WTC11 (cell line): Measurements from ENCODE around the gene PRKCG. TPM values are rescaled to one million over a fixed set of nuclear protein-coding genes. Genes with fewer than 3 reads are reported as not detected.

ENCODE experiments used
- ATAC-seq: fragments of 200-7000 bp; cut with Tn5 transposase; 2 replicates; pipeline ENCODE4 v1.10.0; 2021; ENCODE audit warnings: mild to moderate bottlenecking, moderate library complexity
- CTCF ChIA-PET: fragments of 300-600 bp; sonication (Branson Sonifier 250); formaldehyde crosslinking; loops from one replicate; lab custom pipeline; 2021; ENCODE audit warnings: antibody characterized with exemption; lab: Charles Lee
- POLR2A ChIA-PET: fragments of 350-600 bp; sonication (Branson Sonifier 250); formaldehyde crosslinking; loops from one replicate; lab custom pipeline; 2021; ENCODE audit warnings: antibody characterized with exemption; lab: Charles Lee
- DNase-seq: peaks from one replicate; pipeline ENCODE4 v3.0.0; 2021; ENCODE audit warnings: low spot score
- H3K27ac Mint-ChIP-seq: 2 replicates; pipeline ENCODE4 v1.8.0; 2021; ENCODE audit warnings: mixed read lengths
- H3K27me3 Mint-ChIP-seq: 2 replicates; pipeline ENCODE4 v1.8.0; 2021; ENCODE audit warnings: low read depth, mild to moderate bottlenecking, moderate library complexity, mixed read lengths
- H3K36me3 Mint-ChIP-seq: 2 replicates; pipeline ENCODE4 v1.8.0; 2021; ENCODE audit warnings: mixed read lengths
- H3K4me1 Mint-ChIP-seq: 2 replicates; pipeline ENCODE4 v1.8.0; 2022; ENCODE audit warnings: mixed read lengths
- H3K4me3 Mint-ChIP-seq: 2 replicates; pipeline ENCODE4 v1.8.0; 2021; ENCODE audit warnings: mild to moderate bottlenecking, moderate library complexity, mixed read lengths
- H3K9me3 Mint-ChIP-seq: 2 replicates; pipeline ENCODE4 v1.8.0; 2021; ENCODE audit warnings: mixed read lengths
- ELF4 ChIP-seq: sonication (generic); formaldehyde crosslinking; IDR thresholded peaks from 2 replicates; pipeline ENCODE4 v1.8.1; 2022; ENCODE audit warnings: low read depth, mild to moderate bottlenecking, moderate library complexity, missing genetic modification reagents
- EMX1 ChIP-seq: fragments of 250-450 bp; sonication (Bioruptor Pico); IDR thresholded peaks from 2 replicates; pipeline ENCODE4 v1.8.0; 2021; ENCODE audit warnings: mild to moderate bottlenecking
- FOXJ3 ChIP-seq: sonication (generic); formaldehyde crosslinking; IDR thresholded peaks from 2 replicates; pipeline ENCODE4 v1.9.0; 2021; ENCODE audit warnings: missing genetic modification reagents, mild to moderate bottlenecking, borderline replicate concordance
- FOXK1 ChIP-seq: sonication (generic); formaldehyde crosslinking; IDR thresholded peaks from 2 replicates; pipeline ENCODE4 v1.8.0; 2022; ENCODE audit warnings: mild to moderate bottlenecking, moderate library complexity, missing genetic modification reagents
- GTF2I ChIP-seq: fragments of 250-450 bp; sonication (Bioruptor Pico); conservative IDR thresholded peaks from 2 replicates; pipeline ENCODE4 v1.4.0; 2021; ENCODE audit warnings: mild to moderate bottlenecking
- JAZF1 ChIP-seq: fragments of 250-450 bp; sonication (Bioruptor Pico); IDR thresholded peaks from 2 replicates; pipeline ENCODE4 v1.9.0; 2021; ENCODE audit warnings: moderate library complexity, mild to moderate bottlenecking, inconsistent platforms
- MXD4 ChIP-seq: fragments of 250-450 bp; sonication (Bioruptor Pico); IDR thresholded peaks from 2 replicates; pipeline ENCODE4 v1.8.0; 2021; ENCODE audit warnings: mild to moderate bottlenecking, moderate library complexity, borderline replicate concordance
- NFE2L1 ChIP-seq: sonication (generic); formaldehyde crosslinking; IDR thresholded peaks from 2 replicates; pipeline ENCODE4 v1.8.1; 2023; ENCODE audit warnings: missing genetic modification reagents
- NR1H2 ChIP-seq: sonication (generic); formaldehyde crosslinking; IDR thresholded peaks from 2 replicates; pipeline ENCODE4 v1.9.0; 2021; ENCODE audit warnings: mild to moderate bottlenecking, moderate library complexity, missing genetic modification reagents
- TEAD1 ChIP-seq: sonication (generic); formaldehyde crosslinking; IDR thresholded peaks from 2 replicates; pipeline ENCODE4 v1.8.0; 2022; ENCODE audit warnings: mild to moderate bottlenecking, missing genetic modification reagents
- ZBTB21 ChIP-seq: sonication (generic); formaldehyde crosslinking; IDR thresholded peaks from 2 replicates; pipeline ENCODE4 v1.8.1; 2023; ENCODE audit warnings: mild to moderate bottlenecking, missing genetic modification reagents, borderline replicate concordance
- ZNF219 ChIP-seq: sonication (generic); formaldehyde crosslinking; IDR thresholded peaks from 2 replicates; pipeline ENCODE4 v1.8.0; 2023; ENCODE audit warnings: missing genetic modification reagents, mild to moderate bottlenecking, borderline replicate concordance
- ZNF232 ChIP-seq: sonication (generic); formaldehyde crosslinking; IDR thresholded peaks from 2 replicates; pipeline ENCODE4 v1.8.0; 2022; ENCODE audit warnings: mild to moderate bottlenecking, missing genetic modification reagents
- ZNF263 ChIP-seq: sonication (generic); formaldehyde crosslinking; IDR thresholded peaks from 2 replicates; pipeline ENCODE4 v1.8.1; 2022; ENCODE audit warnings: low read depth, mild to moderate bottlenecking, moderate library complexity, missing genetic modification reagents
- ZNF416 ChIP-seq: fragments of 250-450 bp; sonication (Bioruptor Pico); IDR thresholded peaks from 2 replicates; pipeline ENCODE4 v1.9.0; 2021; ENCODE audit warnings: mild to moderate bottlenecking, inconsistent platforms
- ZNF532 ChIP-seq: fragments of 250-450 bp; sonication (Bioruptor Pico); IDR thresholded peaks from 2 replicates; pipeline ENCODE4 v1.9.0; 2021; ENCODE audit warnings: mild to moderate bottlenecking, borderline replicate concordance
- total RNA-seq: library from RNA; stranded (reverse); gene quantifications from 3 replicates; pipeline ENCODE4 v1.2.3, GENCODE V29; 2021
- TF ChIP-seq, protein P1 (sequence below): sonication (generic); formaldehyde crosslinking; IDR thresholded peaks from 2 replicates; pipeline ENCODE4 v1.8.0; 2022; ENCODE audit warnings: mild to moderate bottlenecking, missing genetic modification reagents
- TF ChIP-seq, protein P2 (sequence below): sonication (generic); formaldehyde crosslinking; IDR thresholded peaks from 2 replicates; pipeline ENCODE4 v1.8.1; 2023; ENCODE audit warnings: mild to moderate bottlenecking, missing genetic modification reagents, moderate library complexity
- TF ChIP-seq, protein P3 (sequence below): sonication (generic); formaldehyde crosslinking; IDR thresholded peaks from 2 replicates; pipeline ENCODE4 v1.8.1; 2022; ENCODE audit warnings: low read depth, missing genetic modification reagents, borderline replicate concordance

The PRKCG gene
- total RNA-seq, 1 experiment from 2014 or later: 23.0 TPM

DNA sequence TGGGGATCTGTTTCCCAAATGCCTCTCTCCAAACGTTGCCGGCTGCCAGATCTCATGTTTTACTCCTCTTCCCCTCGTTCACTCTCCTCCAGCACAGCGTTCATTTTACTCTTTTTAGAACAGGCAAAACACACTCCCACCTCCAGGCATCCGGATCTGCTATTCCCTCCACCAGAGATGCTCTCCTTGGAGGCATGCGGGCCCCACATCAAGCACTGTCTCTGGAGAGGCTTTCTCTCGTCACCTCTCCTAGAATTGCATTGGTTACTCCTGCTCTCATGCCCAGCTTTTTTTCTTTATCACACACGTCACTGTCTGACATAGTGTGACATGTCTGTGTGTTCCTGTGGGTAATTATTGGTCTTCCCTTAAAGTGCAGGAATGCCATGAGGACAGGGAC is 34.4 kb upstream of the PRKCG start:
- Mint-ChIP-seq H3K4me1 (peaks cover 2% of the 10 kb centered on the region), H3K9me3 (no peaks in the 10 kb centered on the region), H3K36me3 (no peaks in the 10 kb centered on the region), H3K27ac (no peak overlapping the region), H3K27me3 (peaks cover 12% of the 10 kb centered on the region; the same call in 1 of the 2 replicates)
- DNase-seq: no peak
- POLR2A ChIA-PET: no interaction called here
- ATAC-seq: no peak
- TF ChIP-seq ELF4 (CRISPR knock-in tag): no peak
- no peak for TF ChIP-seq ZNF232 (CRISPR knock-in tag)
- no peak for TF ChIP-seq MXD4 (CRISPR knock-in tag)
- no peak for TF ChIP-seq TEAD1 (CRISPR knock-in tag)
- TF ChIP-seq, protein P1, sequence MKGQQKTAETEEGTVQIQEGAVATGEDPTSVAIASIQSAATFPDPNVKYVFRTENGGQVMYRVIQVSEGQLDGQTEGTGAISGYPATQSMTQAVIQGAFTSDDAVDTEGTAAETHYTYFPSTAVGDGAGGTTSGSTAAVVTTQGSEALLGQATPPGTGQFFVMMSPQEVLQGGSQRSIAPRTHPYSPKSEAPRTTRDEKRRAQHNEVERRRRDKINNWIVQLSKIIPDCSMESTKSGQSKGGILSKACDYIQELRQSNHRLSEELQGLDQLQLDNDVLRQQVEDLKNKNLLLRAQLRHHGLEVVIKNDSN (CRISPR knock-in tag): no peak
- no peak for TF ChIP-seq FOXK1
- no peak for TF ChIP-seq ZNF263 (CRISPR knock-in tag)
- TF ChIP-seq FOXJ3 (CRISPR knock-in tag): no peak
- TF ChIP-seq GTF2I: no peak
- no peak for TF ChIP-seq ZBTB21
- TF ChIP-seq, protein P2, sequence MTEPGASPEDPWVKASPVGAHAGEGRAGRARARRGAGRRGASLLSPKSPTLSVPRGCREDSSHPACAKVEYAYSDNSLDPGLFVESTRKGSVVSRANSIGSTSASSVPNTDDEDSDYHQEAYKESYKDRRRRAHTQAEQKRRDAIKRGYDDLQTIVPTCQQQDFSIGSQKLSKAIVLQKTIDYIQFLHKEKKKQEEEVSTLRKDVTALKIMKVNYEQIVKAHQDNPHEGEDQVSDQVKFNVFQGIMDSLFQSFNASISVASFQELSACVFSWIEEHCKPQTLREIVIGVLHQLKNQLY (CRISPR knock-in tag): no peak
- TF ChIP-seq ZNF416 (CRISPR knock-in tag): no peak
- TF ChIP-seq, protein P3, sequence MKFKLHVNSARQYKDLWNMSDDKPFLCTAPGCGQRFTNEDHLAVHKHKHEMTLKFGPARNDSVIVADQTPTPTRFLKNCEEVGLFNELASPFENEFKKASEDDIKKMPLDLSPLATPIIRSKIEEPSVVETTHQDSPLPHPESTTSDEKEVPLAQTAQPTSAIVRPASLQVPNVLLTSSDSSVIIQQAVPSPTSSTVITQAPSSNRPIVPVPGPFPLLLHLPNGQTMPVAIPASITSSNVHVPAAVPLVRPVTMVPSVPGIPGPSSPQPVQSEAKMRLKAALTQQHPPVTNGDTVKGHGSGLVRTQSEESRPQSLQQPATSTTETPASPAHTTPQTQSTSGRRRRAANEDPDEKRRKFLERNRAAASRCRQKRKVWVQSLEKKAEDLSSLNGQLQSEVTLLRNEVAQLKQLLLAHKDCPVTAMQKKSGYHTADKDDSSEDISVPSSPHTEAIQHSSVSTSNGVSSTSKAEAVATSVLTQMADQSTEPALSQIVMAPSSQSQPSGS (CRISPR knock-in tag): no peak
- TF ChIP-seq NR1H2 (CRISPR knock-in tag): no peak
- TF ChIP-seq, all 79 proteins: peak for 0
- no peak overlapping the region for H3K4me3 Mint-ChIP-seq
- CTCF ChIA-PET: interaction anchor here (1.0 to 2.4 kb wide), 3 partner anchors 55 to 182 kb away, joined by 4 to 9 read pairs (median 6); no protein-coding TSS in a partner anchor

DNA sequence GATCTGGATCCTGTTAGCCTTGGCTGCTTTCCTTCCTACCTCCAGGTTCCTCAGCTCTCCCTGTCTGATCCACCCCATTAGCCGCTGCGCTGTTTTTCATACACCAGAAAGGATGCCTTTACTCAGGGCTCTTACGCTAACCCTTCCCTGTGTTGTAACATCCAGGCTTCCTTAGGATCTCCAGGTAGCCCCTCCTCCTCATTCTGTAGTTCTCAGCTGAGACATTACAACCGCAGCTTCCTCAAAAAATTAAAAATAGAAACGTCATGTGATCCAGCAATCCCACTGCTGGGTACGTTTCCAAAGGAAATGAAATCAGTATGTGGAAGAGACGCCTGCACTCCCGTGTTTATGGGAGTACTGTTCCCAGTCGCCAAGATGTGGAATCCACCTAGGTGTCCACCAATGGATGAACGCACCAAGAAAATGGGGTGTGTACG is 32.7 kb upstream of the PRKCG start:
- H3K4me1 Mint-ChIP-seq: peaks cover 6% of the 10 kb centered on the region
- H3K27ac Mint-ChIP-seq: no peak overlapping the region
- H3K4me3 Mint-ChIP-seq: no peak overlapping the region
- ATAC-seq (no peak), DNase-seq (no peak)
- peaks cover 12% of the 10 kb centered on the region; the same call in 1 of the 2 replicates for H3K27me3 Mint-ChIP-seq
- no peaks in the 10 kb centered on the region for H3K36me3 Mint-ChIP-seq
- POLR2A ChIA-PET: interaction anchor here (0.6 to 1.0 kb wide), 3 partner anchors 18 to 93 kb away, joined by 3 to 4 read pairs (median 3); partner anchors contain the start of gene MYADM
- no peaks in the 10 kb centered on the region for H3K9me3 Mint-ChIP-seq
- TF ChIP-seq ZNF219: no peak
- no peak for TF ChIP-seq GTF2I
- no peak for TF ChIP-seq MXD4 (CRISPR knock-in tag)
- TF ChIP-seq, protein P1 (CRISPR knock-in tag): no peak
- no peak for TF ChIP-seq ZNF532 (CRISPR knock-in tag)
- TF ChIP-seq JAZF1 (CRISPR knock-in tag): no peak
- TF ChIP-seq ZNF232 (CRISPR knock-in tag): no peak
- TF ChIP-seq EMX1 (CRISPR knock-in tag): no peak
- no peak for TF ChIP-seq NFE2L1 (CRISPR knock-in tag)
- TF ChIP-seq, all 79 proteins: peak for 0
- CTCF ChIA-PET: interaction anchor here (0.7 to 1.1 kb wide), 2 partner anchors 33 to 98 kb away, joined by 4 to 6 read pairs; partner anchors contain the start of gene PRKCG
